ENCODE measurements around the gene AP5S1.
"Not testable (repeated sequence)": the region's sequence is repeated elsewhere in the genome, so short reads cannot be mapped to it uniquely, and the experiment has no call there.

AP5S1 gene

GRCh38 chr20:3812975-3813847 lies 7.1 kb upstream of the AP5S1 start:
- DNase-seq = no peak

- DNase-seq = no peak
Observed at GRCh38 chr20:3813848-3814581, 6.3 kb upstream of the AP5S1 start.

GRCh38 chr20:3814928-3815495 lies 5.3 kb upstream of the AP5S1 start:
- DNase-seq = no peak

- no peak for DNase-seq
Observed at GRCh38 chr20:3815703-3816315, 4.5 kb upstream of the AP5S1 start.

GRCh38 chr20:3818155-3819151 lies 1.9 kb upstream of the AP5S1 start:
- DNase-seq = peak; percentile 85 to 87 (median 86)

- DNase-seq = no peak
Observed at GRCh38 chr20:3819411-3820047, 818 bp upstream of the AP5S1 start.

GRCh38 chr20:3820901-3821727 lies 767 bp downstream of the AP5S1 start:
- no peak for DNase-seq

GRCh38 chr20:3821996-3822395 lies 1.6 kb downstream of the AP5S1 start:
- no peak for DNase-seq

GRCh38 chr20:3823881-3824280 lies 3.5 kb downstream of the AP5S1 start:
- no peak for DNase-seq

GRCh38 chr20:3825526-3825925 lies 5.2 kb downstream of the AP5S1 start:
- DNase-seq = no peak

GRCh38 chr20:3826420-3826819 lies 6.1 kb downstream of the AP5S1 start:
- DNase-seq = no peak

- DNase-seq = no peak
Observed at GRCh38 chr20:3828798-3829197, 8.5 kb downstream of the AP5S1 start.

- DNase-seq = not testable (repeated sequence)
Observed at GRCh38 chr20:3829891-3830290, 9.5 kb downstream of the AP5S1 start.

- DNase-seq = no peak
Observed at GRCh38 chr20:3836132-3836531, 15.8 kb downstream of the AP5S1 start.

GRCh38 chr20:3839328-3839727 lies 19.0 kb downstream of the AP5S1 start:
- no peak for DNase-seq

- not testable (repeated sequence) for DNase-seq
Observed at GRCh38 chr20:3840201-3840600, 19.9 kb downstream of the AP5S1 start.

- DNase-seq = no peak
Observed at GRCh38 chr20:3842348-3842930, 22.1 kb downstream of the AP5S1 start.

- DNase-seq = peak; percentile 51 to 56 (median 56)
Observed at GRCh38 chr20:3843490-3843889, 23.1 kb downstream of the AP5S1 start.

GRCh38 chr20:3843990-3844619 lies 23.8 kb downstream of the AP5S1 start:
- DNase-seq = not testable (repeated sequence)

- DNase-seq = no peak
Observed at GRCh38 chr20:3846378-3846739, 26.0 kb downstream of the AP5S1 start.
